Pulmonary artery endothelial cell (primary cell): ENCODE results near the gene FASTK. TPM values are rescaled to one million over a fixed set of nuclear protein-coding genes. Genes with fewer than 3 reads are reported as not detected.

Experiments used
- DNase-seq: peaks from one replicate; pipeline ENCODE4 v3.0.0-alpha.2; 2011; ENCODE audit warnings: low read depth, low spot score
- total RNA-seq: library from RNA; depleted of rRNA; stranded (reverse); fragments of >200 nt; gene quantifications from 2 replicates; pipeline ENCODE4 v1.2.3, GENCODE V29; 2014

The FASTK gene
- total RNA-seq, 1 donor from 2014 or later: 75.0 TPM

- no peak for DNase-seq
These were observed 37.8 kb upstream of the FASTK start for GRCh38 chr7:151118108-151119054.

- no peak for DNase-seq
These were observed 37.0 kb upstream of the FASTK start for GRCh38 chr7:151117565-151117964.

GRCh38 chr7:151116603-151117440 lies 36.2 kb upstream of the FASTK start:
- DNase-seq: no peak

GRCh38 chr7:151115836-151116418 lies 35.3 kb upstream of the FASTK start:
- no peak for DNase-seq

GRCh38 chr7:151115121-151115835 lies 34.7 kb upstream of the FASTK start:
- no peak for DNase-seq

- no peak for DNase-seq
These were observed 33.8 kb upstream of the FASTK start for GRCh38 chr7:151114151-151115090.

GRCh38 chr7:151113344-151114150 lies 32.9 kb upstream of the FASTK start:
- no peak for DNase-seq

GRCh38 chr7:151110941-151111645 lies 30.5 kb upstream of the FASTK start:
- DNase-seq: no peak

- no peak for DNase-seq
These were observed 29.8 kb upstream of the FASTK start for GRCh38 chr7:151110236-151110940.

GRCh38 chr7:151109094-151110048 lies 28.8 kb upstream of the FASTK start:
- DNase-seq: no peak

GRCh38 chr7:151107882-151108281 lies 27.3 kb upstream of the FASTK start:
- DNase-seq: no peak

- DNase-seq: no peak
These were observed 24.0 kb upstream of the FASTK start for GRCh38 chr7:151104411-151105235.

GRCh38 chr7:151103973-151104372 lies 23.4 kb upstream of the FASTK start:
- no peak for DNase-seq

- no peak for DNase-seq
These were observed 22.4 kb upstream of the FASTK start for GRCh38 chr7:151102991-151103390.

- DNase-seq: no peak
These were observed 21.2 kb upstream of the FASTK start for GRCh38 chr7:151101621-151102396.
